ENCODE measurements around the gene MTAP. TPM values are rescaled to one million over a fixed set of nuclear protein-coding genes. Genes with fewer than 3 reads are reported as not detected.

The MTAP gene
- total RNA-seq, 4 donors from 2014 or later, result 4.5 to 15.1 (median 13.6) TPM

DNA sequence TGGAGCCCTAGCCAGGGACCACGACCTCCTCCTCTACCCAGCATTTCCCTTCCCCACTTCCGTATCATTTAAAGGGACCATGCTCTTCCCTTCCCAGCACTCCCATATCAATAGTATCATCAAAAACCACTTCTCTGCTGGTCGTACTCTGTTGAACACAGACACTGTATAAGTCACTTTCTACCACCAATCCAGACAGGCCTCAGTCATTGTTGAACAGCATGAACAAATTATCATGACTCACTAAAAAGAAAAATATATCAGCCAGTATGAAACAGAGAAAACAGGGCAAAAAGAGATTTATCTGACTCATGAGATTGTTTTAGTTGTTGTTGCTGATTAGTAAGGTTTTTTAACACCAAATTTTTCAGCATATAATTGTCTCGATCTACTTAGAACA is 101.9 kb downstream of the MTAP start:
- 91 to 92% methylated on average over 2 to 4 of the region's 4 CpGs for WGBS, 2 donors (ENCODE audit: low coverage in 1 of 2)
- in situ Hi-C loops (cut with MboI; ENCODE audit: low pct_ligation_motif_present in 1 of 4, low pct_unique_long_range_greater_than_20kb in 1 of 4, low sequenced_read_pairs in 3 of 4), result no loop called here
- Histone ChIP-seq H3K4me3 (no peak overlapping the region), H3K4me1 (no peaks in the 10 kb centered on the region), H3K27ac (no peak overlapping the region), H3K27me3 (no peaks in the 10 kb centered on the region), H3K36me3 (peaks cover 0 to 4% (median 0%) of the 10 kb centered on the region in 4 donors), H3K9me3 (peaks cover 5 to 29% of the 10 kb centered on the region in 2 donors)
- TF ChIP-seq POLR2A (IDR thresholded peaks at IDR 0.05) (no peak), POLR2AphosphoS5 (IDR thresholded peaks at IDR 0.05) (no peak), EP300 (IDR thresholded peaks at IDR 0.05; ENCODE audit: low read depth) (no peak)
- TF ChIP-seq, protein P1, sequence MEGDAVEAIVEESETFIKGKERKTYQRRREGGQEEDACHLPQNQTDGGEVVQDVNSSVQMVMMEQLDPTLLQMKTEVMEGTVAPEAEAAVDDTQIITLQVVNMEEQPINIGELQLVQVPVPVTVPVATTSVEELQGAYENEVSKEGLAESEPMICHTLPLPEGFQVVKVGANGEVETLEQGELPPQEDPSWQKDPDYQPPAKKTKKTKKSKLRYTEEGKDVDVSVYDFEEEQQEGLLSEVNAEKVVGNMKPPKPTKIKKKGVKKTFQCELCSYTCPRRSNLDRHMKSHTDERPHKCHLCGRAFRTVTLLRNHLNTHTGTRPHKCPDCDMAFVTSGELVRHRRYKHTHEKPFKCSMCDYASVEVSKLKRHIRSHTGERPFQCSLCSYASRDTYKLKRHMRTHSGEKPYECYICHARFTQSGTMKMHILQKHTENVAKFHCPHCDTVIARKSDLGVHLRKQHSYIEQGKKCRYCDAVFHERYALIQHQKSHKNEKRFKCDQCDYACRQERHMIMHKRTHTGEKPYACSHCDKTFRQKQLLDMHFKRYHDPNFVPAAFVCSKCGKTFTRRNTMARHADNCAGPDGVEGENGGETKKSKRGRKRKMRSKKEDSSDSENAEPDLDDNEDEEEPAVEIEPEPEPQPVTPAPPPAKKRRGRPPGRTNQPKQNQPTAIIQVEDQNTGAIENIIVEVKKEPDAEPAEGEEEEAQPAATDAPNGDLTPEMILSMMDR (IDR thresholded peaks at IDR 0.05), result no peak
- intact Hi-C loops (cut with DNase I; ENCODE audit: low total_unique reads), result no loop called here
- DNase-seq, result no peak

DNA sequence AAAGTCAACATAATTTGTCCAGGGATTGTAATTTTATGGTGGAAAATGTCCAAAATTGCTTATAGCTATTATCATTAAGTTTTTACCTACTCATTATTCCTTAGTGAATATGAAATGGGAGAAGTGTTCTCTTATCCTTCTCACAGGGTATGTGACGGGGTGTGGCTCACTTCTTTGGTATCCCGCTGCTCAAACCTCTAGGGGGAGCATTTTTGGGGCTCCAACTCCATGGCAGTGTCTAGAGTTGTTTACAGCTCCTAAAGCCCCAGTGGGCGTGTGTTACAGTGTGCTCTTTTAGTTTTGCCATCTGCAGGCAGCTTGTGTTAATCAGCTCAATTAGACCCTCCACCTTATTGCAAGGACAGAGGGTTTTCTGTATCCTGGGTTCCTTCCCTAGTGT is 102.3 kb downstream of the MTAP start:
- Histone ChIP-seq H3K4me3 (no peak overlapping the region), H3K27ac (no peak overlapping the region), H3K4me1 (no peaks in the 10 kb centered on the region), H3K27me3 (no peaks in the 10 kb centered on the region), H3K36me3 (peaks cover 0 to 4% (median 0%) of the 10 kb centered on the region in 4 donors), H3K9me3 (peaks cover 5 to 29% of the 10 kb centered on the region in 2 donors)
- in situ Hi-C loops (cut with MboI; ENCODE audit: low pct_ligation_motif_present in 1 of 4, low pct_unique_long_range_greater_than_20kb in 1 of 4, low sequenced_read_pairs in 3 of 4) (no loop called here), intact Hi-C loops (cut with DNase I; ENCODE audit: low total_unique reads) (no loop called here)
- WGBS, 2 donors (ENCODE audit: low coverage in 1 of 2), result 92% methylated on average over 3 of the region's 3 CpGs; no CpG with 5 or more reads in 1 of the 2 donors
- TF ChIP-seq, protein P1 (IDR thresholded peaks at IDR 0.05), result no peak
- TF ChIP-seq POLR2AphosphoS5 (IDR thresholded peaks at IDR 0.05), result no peak
- TF ChIP-seq EP300 (IDR thresholded peaks at IDR 0.05; ENCODE audit: low read depth), result no peak
- TF ChIP-seq POLR2A (IDR thresholded peaks at IDR 0.05), result no peak
- DNase-seq, result no peak

DNA sequence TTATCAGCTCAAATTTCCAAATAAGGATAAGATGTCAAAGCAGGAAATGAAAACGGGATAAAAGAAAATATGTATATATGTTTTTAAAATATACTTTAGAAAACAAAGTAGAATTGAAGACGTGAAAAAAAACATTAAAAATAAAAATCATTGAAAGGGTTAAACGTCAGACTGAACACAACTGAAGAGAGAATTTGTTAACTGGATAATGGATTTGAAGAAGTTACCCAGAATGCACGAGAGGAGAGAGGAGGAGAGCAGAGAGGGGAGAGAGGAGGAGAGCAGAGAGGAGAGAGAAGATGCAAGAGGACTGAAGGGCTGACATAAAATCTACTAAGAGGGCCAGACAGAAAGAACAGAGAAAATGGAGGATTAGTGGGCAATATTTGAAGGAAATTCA is 103.8 kb downstream of the MTAP start:
- intact Hi-C loops (cut with DNase I; ENCODE audit: low total_unique reads), result no loop called here
- in situ Hi-C loops (cut with MboI; ENCODE audit: low pct_ligation_motif_present in 1 of 4, low pct_unique_long_range_greater_than_20kb in 1 of 4, low sequenced_read_pairs in 3 of 4), result no loop called here
- WGBS, 2 donors (ENCODE audit: low coverage in 1 of 2), result 95% methylated on average over 4 of the region's 4 CpGs
- peaks cover 0 to 4% (median 0%) of the 10 kb centered on the region in 4 donors for H3K36me3 ChIP-seq
- no peak overlapping the region for H3K4me3 ChIP-seq
- no peak overlapping the region for H3K27ac ChIP-seq
- H3K27me3 ChIP-seq, result no peaks in the 10 kb centered on the region
- TF ChIP-seq POLR2A (IDR thresholded peaks at IDR 0.05) (no peak), EP300 (IDR thresholded peaks at IDR 0.05; ENCODE audit: low read depth) (no peak), POLR2AphosphoS5 (IDR thresholded peaks at IDR 0.05) (no peak)
- TF ChIP-seq, protein P1 (IDR thresholded peaks at IDR 0.05), result no peak
- peaks cover 0 to 26% of the 10 kb centered on the region in 2 donors for H3K9me3 ChIP-seq
- no peak for DNase-seq
- H3K4me1 ChIP-seq, result no peaks in the 10 kb centered on the region

GRCh38 chr9:21906881-21907280 is 104.4 kb downstream of the MTAP start:
- 95 to 100% methylated on average over 1 to 3 of the region's 3 CpGs for WGBS, 2 donors (ENCODE audit: low coverage in 1 of 2)
- intact Hi-C loops (cut with DNase I; ENCODE audit: low total_unique reads), result no loop called here

More at GRCh38 chr9:21906881-21907280, 104.4 kb downstream of the MTAP start:
- Histone ChIP-seq H3K27ac (no peak overlapping the region), H3K27me3 (no peaks in the 10 kb centered on the region), H3K4me1 (no peaks in the 10 kb centered on the region), H3K9me3 (peaks cover 0 to 26% of the 10 kb centered on the region in 2 donors), H3K4me3 (no peak overlapping the region), H3K36me3 (peaks cover 0 to 4% (median 0%) of the 10 kb centered on the region in 4 donors)
- in situ Hi-C loops (cut with MboI; ENCODE audit: low pct_ligation_motif_present in 1 of 4, low pct_unique_long_range_greater_than_20kb in 1 of 4, low sequenced_read_pairs in 3 of 4), result no loop called here
- no peak for DNase-seq
- TF ChIP-seq, protein P1 (IDR thresholded peaks at IDR 0.05), result no peak
- TF ChIP-seq POLR2AphosphoS5 (IDR thresholded peaks at IDR 0.05) (no peak), EP300 (IDR thresholded peaks at IDR 0.05; ENCODE audit: low read depth) (no peak), POLR2A (IDR thresholded peaks at IDR 0.05) (no peak)

Data from transverse colon (tissue), 4 donors.